ENCODE results near the gene SERINC3.

GRCh38 chr20:44570367-44570766, 48.5 kb upstream of the SERINC3 start:
- no peak for TF ChIP-seq CTCF (IDR thresholded peaks at IDR 0.05; ENCODE audit: poor library complexity)
- TF ChIP-seq EZH2 (IDR thresholded peaks at IDR 0.05; ENCODE audit: borderline replicate concordance): no peak
- TF ChIP-seq EZH2phosphoT487 (IDR thresholded peaks at IDR 0.05; ENCODE audit: low read depth, severe bottlenecking, unreplicated experiment): no peak
